Epidermal melanocyte (primary cell): Measurements from ENCODE around the gene HMGCL.
"Not testable (repeated sequence)": the region's sequence is repeated elsewhere in the genome, so short reads cannot be mapped to it uniquely, and the experiment has no call there.

Experiments used
- DNase-seq: peaks from one replicate; pipeline ENCODE4 v3.0.0; 2011; ENCODE audit warnings: low spot score; ENCODE audit not compliant: insufficient read length

HMGCL gene

DNA sequence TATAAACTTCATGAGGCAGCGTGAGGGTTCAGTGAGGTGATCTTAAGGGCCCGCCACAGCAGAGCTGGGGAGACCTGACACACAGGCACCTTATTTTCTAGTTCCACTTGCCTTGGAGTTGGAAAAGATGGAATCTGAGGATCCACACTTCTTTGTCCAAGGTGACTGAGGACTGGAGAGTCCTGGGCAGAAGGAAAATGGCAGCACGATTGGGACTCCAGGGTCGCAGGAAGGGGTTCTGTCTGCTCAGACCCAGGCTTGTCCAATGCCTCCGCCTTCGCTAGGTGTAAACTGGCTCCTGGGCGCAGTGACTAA is 26.0 kb downstream of the HMGCL start:
- DNase-seq: no peak

DNA sequence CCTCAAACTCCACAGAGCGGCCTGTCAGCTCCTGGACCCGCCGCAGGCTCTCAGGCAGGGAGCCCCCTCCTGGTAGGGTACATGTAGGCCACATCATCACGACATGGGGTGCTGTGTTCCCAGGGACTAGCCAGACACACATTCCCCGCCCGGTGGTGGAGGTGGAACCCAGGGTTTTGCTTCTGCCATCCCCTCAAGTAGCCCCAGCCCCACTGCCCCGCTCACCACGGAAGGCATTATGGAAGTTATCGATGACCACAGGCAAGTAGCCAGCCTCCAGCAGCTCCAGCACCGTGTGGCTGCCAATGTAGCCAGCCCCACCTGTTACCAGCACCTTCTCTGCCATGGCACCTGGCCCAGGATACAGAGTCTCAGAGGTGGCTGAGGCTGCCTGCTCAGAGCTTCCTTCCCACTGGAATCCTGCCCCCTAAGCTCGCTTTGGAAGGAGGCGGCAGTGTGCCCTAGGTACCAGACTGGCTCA is 26.5 kb downstream of the HMGCL start:
- no peak for DNase-seq

DNA sequence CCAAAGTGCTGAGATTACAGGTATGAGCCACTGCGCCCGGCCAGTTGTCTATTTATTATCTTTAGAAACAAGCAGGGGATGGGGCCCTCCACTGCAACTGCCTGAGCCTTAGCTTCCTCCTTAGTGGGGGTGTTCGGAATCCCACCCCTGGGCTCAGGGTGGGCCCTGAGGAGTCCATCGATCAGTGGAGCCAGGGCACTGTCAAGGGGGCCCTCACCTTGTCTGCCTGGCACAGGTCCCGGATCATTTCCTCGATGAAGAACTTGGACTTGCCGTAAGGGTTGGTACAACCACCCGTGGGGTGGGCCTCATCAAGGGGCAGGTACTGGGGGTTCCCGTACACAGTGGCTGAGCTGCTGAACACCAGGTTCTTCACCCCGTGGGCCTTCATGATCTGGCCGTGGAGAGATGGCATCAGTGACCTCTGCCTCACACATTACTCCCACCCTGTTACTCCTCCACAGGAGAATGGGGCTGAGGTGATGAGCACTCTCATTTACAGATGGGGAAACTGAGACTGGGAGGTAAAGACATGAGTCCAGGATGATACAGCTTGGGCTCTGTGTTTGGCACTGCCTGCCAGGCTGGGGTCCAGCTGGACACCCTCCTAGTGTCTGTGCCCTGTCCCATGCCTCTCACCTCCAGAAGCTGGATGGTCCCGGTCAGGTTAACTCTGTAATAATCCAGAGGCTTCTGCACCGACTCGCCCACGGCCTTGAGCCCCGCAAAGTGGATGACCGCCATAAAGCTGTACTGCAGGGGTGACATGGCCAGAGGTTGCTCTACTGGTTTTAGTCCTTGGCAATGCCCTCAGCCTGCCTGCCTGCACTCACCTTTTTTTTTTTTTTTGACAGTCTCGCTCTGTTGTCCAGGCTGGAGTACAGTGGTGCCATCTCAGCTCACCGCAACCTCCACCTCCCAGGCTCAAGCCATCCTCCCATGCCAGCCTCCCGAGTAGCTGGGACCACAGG is 27.5 kb downstream of the HMGCL start:
- DNase-seq: no peak

DNA sequence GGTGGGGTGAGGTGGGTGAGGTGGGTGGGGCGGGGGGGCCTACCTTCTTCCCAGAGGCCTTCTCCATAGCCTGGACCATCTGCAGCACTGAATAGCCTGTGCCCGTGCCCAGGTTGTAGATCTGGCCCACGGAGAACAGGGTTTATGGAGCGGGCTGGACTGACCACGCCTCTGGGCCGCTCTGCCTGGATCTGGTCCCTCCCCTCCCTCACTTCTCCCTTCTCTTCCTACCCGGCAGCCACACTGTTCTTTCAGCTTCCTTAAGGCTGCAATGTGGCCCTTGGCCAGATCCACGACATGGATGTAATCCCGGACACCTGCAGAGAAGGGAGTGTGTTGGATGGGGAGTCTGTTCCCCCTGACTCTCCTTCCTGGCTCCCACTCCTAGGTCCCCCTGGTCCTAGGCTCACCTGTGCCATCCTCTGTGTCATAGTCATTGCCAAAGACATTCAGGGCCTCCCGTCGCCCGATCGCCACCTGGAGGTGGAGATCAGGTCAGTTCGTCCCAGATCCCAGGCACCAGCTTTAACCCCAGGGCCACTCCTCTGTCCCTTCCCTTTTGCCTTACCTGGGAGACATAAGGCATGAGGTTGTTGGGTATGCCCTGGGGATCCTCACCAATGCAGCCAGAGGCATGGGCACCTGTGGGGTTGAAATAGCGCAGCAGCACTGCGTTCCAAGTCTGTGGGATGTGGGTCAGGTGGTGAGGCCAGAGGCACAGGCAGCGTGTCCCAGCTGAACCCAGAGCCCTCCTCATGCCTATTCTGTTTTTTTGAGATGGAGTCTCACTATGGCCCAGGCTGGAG is 28.6 kb downstream of the HMGCL start:
- no peak for DNase-seq

DNA sequence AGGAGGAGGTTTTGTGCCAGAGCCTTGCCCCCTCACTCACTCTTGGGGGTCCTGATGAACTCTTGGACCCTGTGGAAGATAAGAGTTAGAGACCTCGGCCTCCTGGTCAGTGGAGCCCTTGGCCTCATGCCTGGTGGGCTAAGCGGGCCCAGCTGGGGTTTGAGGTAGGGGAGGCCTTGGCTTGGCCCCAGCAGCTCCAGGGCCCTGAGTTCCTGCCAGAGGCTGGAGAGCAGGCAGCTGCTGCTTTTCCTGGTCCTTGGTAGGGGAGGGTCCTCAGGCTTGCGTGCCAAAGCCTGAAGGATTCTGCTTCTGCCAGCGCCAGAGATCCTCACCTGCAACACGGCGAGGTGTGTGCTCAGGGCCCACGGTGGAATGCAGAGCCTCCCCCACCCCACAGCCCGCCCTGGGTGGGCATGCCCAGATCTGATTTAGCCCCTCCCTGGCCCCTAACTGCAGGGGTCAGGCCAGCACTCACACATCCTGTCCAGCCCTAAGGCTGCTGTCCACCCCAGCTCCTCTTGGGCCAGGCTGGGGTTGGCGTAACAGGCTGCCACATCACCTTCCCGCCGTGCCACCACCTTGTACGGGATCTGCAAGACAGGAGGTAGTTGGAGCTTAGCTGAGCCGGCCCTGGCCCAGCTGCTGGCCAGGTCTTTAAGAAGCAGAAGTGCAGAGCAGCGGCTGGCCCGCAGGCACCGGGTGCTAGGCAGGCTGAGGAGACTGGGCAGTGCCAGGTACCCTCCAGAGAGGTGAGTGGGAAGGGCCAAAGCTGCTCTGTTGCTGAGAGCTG is 29.4 kb downstream of the HMGCL start:
- DNase-seq: no peak

DNA sequence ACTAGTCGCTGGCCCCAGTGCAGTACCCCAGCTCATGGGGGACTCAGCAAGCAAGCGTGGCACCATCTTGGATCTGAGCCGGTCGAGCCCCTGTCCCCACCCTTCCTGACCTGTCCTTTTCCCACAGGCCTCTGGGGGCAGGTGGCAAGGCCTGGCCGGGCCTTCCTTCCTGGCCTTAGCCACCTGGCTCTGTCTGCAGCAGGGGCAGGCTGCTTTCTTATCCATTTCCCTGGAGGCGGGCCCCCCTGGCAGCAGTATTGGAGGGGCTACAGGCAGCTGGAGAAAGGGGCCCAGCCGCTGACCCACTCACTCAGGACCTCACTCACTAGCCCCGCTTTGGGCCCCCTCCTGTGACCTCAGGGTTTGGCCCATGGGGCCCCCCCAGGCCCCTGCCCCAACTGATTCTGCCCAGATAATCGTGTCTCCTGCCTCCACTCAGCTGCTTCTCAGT is 30.5 kb downstream of the HMGCL start:
- DNase-seq: not testable (repeated sequence)

DNA sequence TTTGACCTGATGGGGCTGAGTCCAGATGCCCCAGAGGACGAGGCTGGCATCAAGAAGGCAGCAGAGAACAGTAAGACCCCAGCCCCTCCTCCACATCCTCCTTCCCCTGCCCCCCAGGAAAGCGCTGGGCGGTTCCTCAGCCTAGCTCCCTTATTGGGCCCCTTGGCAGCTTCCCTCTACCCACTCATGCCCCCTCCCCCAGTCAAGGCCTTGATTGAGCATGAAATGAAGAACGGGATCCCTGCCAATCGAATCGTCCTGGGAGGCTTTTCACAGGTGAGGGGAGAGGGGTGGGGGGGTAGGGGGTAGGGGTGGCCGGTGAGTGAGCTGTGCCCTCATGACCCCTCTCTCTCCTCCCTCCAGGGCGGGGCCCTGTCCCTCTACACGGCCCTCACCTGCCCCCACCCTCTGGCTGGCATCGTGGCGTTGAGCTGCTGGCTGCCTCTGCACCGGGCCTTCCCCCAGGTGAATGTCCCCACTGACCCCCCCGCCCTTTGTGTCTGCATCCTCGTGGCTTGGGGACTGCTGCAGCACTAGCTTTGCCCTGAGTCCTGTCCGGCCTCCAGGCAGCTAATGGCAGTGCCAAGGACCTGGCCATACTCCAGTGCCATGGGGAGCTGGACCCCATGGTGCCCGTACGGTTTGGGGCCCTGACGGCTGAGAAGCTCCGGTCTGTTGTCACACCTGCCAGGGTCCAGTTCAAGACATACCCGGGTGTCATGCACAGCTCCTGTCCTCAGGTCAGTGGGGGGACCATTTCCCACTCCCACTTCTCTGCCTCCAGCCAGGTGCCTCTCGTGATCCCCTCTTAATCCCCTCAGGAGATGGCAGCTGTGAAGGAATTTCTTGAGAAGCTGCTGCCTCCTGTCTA is 31.1 kb downstream of the HMGCL start:
- DNase-seq: no peak

DNA sequence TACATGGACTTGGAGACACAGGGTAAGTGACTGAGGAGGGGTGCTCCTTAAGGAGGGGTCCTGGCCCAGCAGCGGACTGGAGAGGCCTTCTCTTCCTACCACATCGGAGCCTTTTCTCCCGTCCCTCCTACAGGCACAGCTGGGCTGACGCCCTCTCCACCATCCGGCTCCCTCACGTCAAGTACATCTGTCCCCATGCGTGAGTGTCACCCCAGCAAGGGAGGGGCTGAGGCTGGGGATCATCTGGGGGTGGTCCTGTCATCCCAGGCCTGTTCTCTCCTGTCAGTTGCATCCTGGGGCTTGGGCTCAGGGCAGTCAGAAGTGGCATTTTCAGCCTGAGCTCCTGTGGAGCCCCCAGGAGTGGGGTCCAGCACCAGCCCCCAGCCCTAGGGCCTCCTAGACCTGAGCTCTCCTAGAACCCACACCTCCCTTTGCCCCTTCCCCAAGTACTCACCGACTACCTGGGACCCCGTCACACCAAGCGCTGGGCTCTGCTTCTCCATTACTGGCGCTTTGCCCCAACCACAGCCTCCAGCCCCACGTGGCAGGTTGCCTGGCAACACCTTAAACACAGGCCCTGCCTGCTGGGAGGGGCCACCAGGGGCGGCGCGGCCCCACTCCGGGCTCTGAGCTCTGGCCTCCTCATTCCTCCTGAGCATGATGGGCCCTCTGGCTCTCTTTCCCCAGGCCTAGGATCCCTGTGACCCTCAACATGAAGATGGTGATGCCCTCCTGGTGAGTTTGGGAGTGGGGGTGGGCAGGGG is 32.0 kb downstream of the HMGCL start:
- no peak for DNase-seq

DNA sequence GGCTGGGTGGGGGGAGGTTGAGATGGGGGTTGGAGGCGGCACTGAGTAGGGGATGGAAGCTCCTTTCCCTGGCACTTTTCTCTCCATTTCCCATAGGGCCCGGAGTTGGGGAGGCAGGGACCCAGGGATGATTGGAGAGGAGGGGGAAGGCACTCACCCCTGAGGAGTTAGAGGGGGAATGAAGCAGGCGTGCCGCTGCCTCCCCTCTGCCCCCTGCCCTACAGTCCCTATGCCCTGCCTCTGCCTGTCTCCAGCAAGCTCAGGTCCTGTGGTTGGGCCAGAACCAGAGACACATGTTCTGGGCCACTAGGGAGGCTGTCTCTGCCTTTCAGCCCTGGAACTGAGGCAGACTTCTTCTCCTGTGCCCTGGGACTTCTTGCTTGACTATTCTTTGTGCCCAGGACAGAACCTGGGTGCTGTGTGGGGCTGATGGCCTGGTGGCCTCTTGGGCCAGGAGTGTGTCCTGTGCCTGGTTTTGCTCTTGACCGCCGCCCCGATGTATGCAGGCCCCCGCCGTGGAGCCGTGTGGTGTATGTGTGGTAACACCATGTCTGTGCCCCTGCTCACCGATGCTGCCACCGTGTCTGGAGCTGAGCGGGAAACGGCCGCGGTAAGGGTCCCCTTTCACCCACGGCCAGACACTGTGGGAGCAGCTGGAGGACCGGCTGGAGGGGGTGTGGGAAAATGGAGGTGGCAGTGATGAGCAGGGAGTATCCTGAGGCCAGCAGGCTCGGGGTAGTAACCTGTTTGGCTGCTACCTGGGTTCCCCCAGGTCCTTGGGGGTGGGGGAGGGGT is 32.9 kb downstream of the HMGCL start:
- DNase-seq: no peak

DNA sequence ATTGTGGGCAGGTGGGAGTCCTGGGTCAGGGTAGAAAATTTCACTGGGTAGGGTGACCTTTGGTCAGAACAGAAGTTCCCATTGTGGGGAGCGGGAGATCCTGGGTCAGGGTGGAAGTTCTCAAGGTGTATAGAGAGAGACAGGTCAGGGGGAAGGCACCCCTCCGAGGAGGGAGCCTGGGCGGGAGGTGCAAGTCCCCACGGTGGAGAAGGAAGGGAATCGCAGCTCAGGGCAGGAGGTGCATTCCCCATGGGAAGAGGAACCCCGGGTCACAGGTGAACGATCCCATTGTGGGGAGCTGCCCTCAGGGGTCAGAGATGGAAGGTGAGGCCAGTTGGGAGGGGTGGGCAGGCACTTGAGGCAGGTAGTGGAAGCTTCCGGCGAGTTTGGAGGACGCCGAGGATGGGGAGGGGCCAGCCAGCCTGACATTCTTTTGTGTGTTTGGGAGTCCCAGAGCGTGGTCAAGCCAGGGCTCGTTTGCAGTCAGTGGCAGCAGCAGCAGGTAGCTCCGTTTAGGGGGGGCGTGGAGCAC is 33.6 kb downstream of the HMGCL start:
- DNase-seq: no peak

DNA sequence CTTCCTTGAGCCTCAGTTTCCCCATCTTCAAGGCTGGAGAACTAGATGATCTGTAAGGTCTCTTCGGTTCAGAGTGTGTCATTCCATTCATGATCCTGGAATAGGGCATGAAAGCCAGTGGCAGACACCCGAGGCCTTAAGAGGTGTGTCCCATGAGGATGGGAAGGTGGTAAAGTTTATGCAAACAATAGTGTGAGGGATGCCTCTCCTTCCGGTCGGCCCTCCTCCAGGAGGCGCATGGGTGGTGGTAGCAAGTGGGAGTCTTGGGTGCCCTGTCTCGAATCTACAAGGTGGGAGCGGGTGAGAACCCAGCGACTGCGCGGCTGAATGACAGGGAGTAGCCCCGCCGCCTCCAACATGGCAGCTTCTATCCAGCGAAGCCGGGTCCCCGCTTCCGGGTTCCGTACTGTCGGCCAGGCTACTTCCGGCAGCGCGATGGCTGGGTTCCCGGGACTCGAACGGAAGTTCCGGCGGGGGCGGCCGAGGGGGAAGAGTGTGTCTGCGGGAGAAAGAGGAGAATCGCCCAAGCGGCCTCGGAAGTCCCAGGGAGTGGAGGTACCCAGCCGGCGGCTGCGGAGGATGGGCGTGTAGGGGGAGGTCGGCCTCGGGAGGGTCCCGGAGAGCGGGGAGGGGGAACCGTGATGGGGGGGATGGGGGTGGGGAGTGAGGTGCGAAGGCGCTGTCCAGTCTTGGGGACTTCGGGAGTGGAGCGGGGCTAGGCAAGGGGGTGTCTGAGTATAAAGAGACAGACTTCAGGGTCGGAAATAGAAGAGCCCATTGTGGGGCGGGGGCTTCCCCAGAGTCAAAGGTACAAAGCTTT is 34.3 kb downstream of the HMGCL start, which contains the start of gene LYPLA2:
TSS of gene LYPLA2 (plus strand) at position 450 of the 820 bp plus-strand sequence. CDS start 1,538 bp downstream, outside the sequence.
- DNase-seq: peak; percentile 97

DNA sequence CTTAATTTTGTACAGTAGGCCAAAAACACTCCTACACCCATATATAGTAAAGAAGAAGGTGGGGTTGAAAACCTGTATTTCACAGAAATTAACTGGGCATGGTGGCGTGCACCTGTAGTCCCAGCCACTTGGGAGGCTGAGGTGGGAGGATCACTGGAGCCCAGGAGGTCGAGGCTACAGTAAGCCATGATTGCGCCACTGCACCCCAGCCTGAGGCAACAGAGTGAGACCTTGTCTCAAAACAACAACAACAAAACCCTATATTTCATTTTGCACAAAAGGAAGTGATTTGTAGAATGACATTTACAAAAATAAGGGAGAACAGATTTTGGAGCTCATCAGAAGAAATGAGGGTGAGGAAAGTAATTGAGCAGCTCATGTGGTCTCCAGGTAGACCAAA is 36.5 kb downstream of the HMGCL start:
- no peak for DNase-seq

DNA sequence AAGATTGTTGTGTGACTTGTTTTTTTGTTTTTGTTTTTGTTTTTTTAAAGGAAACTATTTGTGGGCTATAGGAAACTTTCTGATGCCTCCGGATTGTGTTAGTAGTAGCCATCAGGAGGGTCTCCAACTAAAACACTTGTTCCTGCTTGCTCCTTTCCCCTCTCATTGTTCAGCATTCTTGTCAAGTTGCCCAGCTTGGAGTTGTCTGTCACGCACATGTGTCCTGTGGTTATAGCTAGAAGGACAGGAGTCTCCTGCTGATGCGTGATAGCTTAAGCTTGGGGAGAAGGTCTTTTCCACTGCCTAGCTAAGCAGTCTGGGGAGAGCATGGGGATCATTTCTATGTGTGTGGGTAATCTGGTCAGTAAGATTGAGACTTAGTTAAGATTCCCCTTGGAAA is 37.5 kb downstream of the HMGCL start:
- DNase-seq: no peak

DNA sequence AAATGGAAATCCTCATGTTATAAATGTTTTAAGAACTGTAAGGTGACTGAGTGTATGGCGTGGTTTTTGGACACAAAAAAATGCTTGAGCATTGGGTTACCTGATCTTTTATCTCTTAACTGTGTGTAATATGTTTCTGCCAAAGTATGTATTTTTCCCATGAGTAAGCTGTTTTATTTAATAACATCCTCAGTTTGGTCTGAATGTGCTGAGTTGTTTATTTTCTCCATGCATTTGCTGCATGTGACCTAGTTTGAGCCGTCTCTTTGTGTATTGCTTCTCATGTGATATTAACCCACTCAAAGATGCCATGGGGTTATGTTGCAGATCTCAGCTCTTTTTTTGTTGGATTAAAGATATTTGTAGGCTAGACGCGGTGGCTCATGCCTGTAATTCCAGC is 40.4 kb downstream of the HMGCL start:
- no peak for DNase-seq

DNA sequence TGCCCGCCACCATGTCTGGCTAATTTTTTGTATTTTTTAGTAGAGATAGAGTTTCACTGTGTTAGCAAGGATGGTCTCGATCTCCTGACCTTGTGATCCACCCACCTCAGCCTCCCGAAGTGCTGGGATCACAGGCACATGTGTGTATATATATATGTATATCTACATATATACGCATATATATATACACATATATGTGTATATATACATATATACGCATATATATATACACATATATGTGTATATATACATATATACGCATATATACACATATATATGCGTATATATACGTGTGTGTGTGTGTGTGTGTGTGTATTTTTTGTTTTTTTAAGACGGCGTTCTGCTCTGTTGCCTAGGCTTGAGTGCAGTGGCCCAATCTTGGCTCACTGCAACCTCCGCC is 42.1 kb downstream of the HMGCL start:
- DNase-seq: not testable (repeated sequence)

DNA sequence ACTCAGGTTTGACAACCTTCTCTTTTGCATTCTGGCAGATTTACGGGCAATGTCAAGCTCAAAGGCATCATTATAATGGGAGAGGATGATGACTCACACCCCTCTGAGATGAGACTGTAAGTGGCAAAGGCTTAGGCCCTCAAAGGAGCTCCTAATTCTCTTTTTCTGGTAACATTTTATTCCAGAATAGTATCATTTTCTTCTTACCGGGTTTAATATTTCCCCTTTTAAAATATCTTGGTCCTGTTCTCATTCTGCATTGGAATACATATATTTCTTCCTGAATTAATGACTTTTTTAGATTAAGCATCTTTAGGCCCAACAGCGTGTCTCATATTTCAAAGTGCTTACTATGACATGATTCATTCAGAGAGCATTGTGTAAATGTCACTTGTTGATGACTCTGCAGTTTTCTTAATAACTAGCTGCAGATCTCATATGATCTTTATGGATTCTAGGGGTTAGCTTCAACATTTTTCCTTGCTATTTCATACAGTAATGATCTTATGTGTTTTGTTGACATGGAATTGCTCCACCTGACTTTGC is 45.3 kb downstream of the HMGCL start:
- DNase-seq: no peak
